Stimulated activated CD8-positive, alpha-beta memory T cell treated with anti-CD3 and anti-CD28 coated beads, Interleukin-4, amount 100 ng/mL, for 48 hours (primary cell): Measurements from ENCODE around the gene RASGEF1B.

ENCODE experiments used
- DNase-seq: peaks from one replicate; pipeline ENCODE4 v3.0.0-alpha.2; 2020

RASGEF1B gene

DNA sequence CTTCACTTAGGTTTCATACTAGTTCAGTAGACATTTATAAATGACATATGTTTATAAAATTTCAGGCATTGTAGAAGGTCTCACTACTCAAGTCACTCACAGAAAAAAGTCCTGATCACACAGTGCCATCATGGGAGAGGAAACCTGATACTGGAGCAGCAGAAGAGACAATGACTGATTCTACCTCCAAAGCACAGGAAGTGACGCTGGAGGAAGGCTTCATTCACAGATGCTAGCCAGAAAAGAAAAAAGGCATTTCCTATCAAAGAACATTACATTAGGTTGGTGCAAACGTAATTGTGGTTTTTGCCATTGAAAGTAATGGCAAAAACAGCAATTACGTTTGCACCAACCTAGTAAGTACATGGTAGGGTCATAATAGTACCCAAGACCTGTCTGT is 79.5 kb downstream of the RASGEF1B start:
- no peak for DNase-seq

GRCh38 chr4:81389720-81390119 is 82.0 kb downstream of the RASGEF1B start:
- no peak for DNase-seq

- DNase-seq: no peak
Measured at GRCh38 chr4:81380437-81380836, 91.3 kb downstream of the RASGEF1B start.

DNA sequence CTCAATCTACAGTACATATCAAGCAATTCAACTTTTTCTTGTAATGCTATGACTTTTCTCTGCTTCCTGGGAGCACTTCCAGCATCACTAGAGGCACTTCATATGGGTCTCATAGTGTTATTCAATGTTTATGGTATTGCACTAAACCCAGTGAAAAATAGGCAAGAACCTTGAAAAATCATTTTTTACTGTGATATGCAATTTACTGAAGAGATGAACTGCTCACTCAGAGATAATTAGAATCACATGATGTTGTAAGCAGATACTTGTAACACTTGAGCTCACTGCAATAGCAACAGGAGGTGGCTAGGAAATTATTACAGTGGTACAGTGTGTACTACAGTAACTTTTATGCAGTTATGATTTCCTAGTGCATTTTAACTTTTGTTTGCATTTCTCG is 93.3 kb downstream of the RASGEF1B start:
- DNase-seq: no peak

GRCh38 chr4:81377191-81377590 is 94.5 kb downstream of the RASGEF1B start:
- DNase-seq: no peak

DNA sequence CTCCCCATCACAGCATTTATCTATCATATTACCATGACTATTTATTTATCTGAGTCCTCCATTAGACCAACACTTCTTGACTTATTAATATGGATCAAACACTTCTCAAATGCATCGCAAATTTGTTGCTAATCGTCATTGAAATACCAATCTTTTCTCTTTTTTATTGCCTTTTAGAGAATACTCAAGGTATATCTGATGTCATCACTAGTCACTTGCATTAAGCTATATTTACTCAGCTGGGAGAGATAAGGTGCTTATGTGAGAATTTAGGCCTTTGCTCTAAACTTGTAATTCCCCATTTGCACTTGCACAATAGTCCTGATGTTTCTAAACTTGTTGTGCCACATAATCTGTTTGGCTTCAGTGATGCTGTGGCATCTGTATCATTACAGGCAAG is 95.0 kb downstream of the RASGEF1B start:
- DNase-seq: no peak
